NCI-H82 (cell line): ENCODE data around the gene CLDN8.

Experiments
- DNase-seq: peaks from one replicate; lab custom pipeline; 2025; lab: John Stamatoyannopoulos, UW

Gene CLDN8

DNA sequence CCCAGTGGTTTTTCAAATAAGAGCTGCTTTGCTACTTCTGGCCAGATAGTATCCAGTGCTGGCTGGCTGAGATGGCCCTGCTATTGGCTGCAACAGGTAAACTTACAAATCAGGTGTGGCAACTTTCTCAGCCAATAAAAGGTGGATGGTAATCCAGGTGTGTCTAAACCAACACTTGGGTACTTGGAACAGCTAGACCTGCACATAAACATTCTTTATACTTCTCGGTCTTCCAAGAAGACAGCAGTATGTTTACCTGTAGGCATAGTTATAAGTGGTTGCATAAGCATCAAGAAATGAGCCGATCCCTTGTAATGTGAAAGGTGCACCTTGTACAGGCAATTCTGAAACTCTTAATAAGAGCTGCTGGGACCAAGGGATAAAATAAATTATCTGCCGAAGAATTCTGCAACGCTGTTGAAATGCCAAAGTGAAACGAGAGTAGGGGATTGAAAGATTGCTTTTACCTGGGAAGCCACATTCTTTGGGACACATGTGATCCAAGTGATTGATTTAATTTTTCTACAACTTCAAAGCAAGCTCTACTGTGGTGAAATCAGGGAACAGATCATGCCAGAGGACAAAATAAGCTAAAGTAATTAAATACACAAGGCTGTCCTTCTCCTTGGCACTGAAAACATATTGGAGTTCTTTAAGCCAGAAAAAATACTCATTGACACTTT is at the start of gene CLDN8:
TSS of gene CLDN8 (minus strand) at position 57 of the 683 bp plus-strand sequence. CDS start 172 bp downstream, outside the sequence.
- no peak for DNase-seq

DNA sequence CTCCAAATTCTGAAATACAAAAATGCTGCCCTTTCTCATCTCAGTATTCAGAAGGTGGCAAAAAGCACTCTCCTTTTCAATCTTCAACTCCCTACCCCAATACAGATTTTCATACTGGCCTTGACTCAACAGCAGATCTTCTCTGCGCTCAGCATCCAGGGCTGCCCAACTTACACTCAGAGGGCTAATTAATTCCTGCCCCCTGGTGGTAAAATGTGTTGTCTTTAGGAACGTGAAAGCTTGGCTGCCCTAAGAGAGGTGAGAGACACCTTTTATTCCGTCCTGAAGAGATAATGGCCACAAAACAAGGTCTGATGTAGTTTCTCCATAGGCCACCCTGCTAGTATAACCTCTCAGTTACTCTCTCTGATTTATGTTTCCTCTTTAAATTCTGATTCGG is 41.9 kb upstream of the CLDN8 start:
- peak; percentile 71 for DNase-seq

DNA sequence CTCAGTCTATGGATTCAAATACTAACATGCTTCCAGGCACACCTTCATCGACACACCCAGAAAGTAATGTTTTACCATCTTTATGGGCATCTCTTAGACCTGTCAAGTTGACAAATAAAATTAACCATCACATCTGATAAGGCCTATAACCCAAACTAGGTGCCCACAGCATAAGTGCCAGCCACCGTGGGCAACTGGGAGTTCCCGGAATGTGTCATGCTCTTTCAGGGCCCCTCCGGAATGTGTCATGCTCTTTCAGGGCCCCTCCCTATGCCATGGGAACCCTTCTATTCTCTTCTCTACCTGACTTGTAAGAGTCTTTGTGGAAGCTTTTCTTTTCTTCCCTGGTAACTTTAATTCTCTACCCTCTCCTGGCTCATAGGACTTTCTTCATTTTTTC is 40.2 kb upstream of the CLDN8 start:
- no peak for DNase-seq

DNA sequence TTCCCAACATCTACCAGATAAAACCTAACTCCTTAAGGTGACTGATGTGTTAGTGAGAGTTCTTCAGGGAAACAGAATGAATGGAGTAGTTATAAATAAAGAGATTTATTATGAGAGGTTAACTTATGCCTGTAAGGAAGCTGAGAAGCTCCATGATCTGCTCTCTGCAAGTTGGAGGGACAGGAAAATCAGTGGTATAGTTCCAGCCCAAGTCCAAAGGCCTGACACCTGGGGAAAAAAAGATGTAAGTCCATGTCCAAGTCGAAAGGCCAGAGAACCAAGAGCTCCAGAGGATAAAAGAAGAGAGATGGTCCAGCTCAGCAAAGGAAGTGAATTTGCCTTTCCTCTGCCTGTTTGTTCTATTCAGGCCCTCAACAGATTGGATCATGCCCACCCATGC is 39.8 kb upstream of the CLDN8 start:
- DNase-seq, result no peak

DNA sequence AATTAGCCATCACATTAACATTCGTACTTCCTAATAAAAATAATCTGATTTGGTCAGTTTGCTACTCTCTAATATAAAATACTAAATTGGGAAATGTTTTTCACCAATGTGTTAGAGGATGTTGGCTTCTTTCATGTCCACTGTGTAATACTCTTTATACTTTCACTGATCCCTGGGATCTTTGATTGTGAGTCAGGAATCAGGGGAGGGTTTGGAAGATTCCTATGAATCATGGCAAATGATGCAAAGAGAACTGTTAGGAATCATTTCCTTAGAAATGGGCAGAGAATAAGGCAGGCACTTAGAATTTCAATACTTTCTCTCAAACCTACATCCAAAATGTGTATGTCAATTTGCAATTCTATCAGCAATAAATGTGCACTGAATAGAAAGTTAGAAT is 35.9 kb upstream of the CLDN8 start:
- DNase-seq, result no peak

DNA sequence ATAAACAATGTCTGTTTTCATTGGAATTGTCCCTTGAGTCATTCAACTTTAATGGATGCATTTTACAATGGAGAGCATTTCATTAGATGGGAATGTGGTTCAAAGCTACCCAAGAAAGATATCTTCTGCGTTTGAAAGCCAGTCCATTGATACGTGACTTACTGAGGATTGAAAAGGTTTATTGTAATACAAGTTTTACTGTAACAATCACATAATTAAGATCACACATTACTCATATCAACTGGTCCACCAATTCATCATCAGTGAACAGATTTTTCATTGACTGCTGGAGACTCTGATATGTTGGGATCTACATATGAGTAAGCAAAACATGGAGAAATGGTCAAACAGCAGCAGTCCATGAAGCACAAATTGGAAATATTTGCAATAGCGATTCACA is 34.0 kb upstream of the CLDN8 start:
- DNase-seq, result no peak

DNA sequence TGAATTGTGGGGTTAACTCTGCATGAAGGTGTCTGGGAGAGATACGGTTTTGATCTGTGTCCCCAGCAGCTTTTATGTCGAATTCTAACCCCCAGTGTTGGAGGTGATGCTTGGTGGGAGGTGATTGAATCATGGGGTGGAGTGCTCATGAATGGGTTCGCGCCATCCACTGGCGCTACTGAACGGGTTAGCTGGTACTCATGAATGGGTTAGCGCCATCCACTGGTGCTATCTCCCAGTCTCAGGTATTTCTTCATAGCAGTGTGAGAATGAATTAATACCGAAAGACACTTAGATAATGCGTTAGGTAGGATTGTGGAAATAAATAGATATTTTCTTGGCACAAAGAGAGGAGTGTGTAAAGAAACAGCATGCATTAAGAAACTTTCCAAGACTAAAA is 32.9 kb upstream of the CLDN8 start:
- no peak for DNase-seq

DNA sequence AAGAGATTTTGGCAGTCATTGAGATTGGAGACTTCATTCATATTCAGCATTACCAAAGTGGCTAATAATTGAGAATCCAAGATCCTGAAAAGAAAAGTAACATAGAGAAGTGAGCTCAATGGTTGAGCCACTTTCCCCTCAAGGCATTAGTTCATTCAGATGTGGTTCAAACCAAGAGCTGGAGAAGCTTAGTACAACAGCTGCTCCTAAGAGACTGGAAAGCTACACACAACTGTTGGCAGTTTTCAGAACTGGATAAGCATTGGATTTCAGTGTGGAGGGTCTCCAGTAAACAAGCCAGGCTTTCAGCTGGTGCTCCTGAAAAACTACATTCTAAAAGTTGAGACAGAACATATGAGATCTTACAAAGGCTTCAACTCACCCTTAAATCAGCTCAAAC is 29.2 kb upstream of the CLDN8 start:
- DNase-seq, result peak; percentile 12

DNA sequence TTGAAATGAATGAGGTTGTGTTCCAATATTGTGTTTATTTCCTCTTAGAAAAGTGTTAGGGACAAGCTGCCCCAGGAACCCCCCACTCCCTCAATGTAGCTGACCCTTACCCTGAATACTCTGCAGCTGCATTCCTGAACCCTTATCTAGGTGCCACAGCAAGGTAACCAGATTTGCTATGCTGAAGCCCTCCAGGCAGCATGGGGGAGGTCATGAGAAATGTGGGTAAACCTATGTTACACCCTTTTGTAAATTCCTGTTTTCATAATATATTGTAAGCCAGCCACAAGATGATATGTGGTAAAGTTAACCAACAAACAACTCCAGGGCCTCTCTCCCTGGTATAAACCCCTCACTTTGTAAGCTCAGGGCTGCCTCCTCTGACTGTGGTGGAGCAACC is 27.8 kb upstream of the CLDN8 start:
- no peak for DNase-seq

DNA sequence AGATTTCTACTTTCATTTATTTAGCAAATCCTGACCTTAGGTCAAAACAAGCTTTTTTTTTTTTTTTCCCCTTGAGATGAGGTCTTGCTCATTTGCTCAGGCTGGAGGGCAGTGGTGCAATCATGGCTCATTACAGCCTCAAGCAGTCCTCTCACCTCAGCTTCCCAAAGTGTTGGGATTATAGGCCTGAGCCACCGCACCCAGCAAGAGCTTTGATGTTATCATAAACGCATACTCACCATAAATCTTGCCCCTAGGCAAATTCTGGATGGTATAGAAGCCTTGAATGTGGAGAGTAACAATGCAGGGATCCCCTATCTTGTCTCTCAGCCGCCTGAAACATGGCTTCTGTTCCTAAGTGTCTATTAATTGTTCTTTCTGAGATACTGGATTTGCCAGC is 24.8 kb upstream of the CLDN8 start:
- DNase-seq, result no peak

DNA sequence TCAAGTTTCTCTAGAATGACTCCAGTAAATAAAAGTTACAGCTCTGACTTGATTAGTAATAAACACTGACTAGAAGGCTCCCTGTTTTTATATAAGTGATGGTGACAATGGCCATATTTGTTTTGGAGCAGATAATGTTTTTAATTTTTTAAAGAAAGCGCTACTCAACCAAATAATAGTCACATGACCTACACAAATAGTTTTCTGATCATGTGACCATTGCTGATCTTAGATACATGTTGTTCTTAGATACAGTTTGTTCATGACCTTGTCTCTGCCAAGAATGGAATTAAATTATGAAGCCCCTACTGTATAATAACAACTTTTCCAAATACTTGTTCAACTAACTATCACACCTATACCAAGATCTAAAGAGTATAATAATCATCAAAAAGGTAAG is 22.3 kb upstream of the CLDN8 start:
- no peak for DNase-seq

DNA sequence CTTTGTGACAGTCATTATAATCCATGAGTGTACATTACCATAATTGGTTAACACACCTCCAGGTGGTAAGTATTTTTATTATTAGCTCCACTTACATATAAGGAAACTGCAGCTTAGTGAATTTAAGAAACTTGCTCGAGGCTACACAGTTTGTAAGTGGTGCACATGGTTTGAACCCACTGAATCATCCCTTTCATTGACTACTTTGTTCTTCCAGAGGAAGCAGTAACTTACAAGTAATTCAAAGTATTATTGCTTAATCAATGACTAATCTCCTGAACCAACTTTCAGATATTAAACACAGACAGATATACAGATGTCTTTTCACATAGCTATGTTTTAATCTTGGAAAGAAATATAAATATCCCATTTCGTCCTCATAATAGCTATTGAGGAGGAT is 18.7 kb upstream of the CLDN8 start:
- no peak for DNase-seq

DNA sequence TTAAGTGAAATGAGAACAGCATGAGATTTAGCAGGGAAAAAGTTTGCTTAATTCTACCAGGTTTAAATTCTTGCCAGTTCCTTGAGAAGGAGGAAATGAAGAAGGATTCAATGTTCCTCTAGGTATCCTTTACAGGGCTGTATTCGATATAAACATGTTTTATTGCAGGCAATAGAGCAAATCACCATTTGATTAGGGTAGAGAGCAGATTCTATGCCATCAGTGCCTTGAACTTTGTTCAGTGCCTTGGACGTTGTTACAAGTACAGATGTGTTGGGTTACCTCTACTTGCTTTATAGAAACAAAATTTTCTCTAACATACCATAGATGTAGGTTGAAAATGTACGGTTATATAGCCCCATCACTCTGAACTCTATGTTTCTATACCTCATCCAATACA is 18.2 kb upstream of the CLDN8 start:
- DNase-seq, result no peak

DNA sequence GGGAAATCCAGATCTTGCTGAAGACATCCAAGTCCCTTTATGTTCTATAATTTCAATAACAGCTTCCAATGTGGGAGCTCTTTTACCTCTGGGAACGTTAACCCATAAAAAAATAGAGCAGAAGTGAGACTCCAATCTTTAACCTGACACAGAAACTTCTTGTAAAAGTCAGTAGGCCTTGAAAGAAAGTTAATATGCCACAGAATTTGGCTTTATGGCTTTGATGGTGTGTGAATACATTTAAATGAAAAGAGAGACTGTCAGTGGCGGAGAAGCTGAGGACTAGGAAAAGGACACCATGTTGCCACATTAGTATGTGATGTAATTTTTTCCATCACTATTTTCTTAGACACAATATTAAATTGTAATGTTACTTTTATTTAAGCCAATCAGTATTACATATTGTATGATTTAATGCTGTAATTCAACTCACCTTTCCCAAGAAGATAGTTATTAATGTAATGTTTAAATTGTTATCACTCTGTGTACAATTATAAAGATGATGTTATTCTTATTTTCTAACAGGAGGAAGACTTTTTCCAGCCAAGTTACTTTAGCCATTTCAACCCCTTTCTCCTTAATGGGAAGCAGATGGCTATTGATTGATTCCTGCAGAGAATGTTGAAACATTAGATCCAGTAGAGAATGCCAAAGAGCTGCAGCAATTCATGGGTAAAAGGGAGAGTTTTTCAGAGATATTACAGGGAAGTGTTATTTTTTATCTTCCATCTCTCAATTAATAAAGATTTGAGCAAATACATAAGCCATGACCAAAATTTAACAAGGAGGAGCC is 17.5 kb upstream of the CLDN8 start:
- DNase-seq, result no peak

DNA sequence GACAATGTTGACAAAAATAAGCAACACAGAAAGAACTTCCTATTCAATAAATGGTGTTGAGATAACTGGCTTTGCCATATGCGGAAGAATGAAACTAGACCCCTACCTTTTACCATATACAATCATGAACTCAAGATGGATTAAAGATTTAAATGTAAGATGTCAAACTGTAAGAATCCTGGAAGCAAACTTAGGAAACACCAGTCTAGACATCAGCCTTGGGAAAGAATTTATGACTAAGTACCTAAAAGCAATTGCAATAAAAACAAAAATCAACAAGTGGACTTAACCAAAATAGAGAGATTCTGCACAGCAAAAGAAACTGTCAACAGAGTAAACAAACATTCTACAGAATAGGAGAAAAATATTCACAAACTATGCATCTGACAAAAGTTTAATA is 16.1 kb upstream of the CLDN8 start:
- no peak for DNase-seq

DNA sequence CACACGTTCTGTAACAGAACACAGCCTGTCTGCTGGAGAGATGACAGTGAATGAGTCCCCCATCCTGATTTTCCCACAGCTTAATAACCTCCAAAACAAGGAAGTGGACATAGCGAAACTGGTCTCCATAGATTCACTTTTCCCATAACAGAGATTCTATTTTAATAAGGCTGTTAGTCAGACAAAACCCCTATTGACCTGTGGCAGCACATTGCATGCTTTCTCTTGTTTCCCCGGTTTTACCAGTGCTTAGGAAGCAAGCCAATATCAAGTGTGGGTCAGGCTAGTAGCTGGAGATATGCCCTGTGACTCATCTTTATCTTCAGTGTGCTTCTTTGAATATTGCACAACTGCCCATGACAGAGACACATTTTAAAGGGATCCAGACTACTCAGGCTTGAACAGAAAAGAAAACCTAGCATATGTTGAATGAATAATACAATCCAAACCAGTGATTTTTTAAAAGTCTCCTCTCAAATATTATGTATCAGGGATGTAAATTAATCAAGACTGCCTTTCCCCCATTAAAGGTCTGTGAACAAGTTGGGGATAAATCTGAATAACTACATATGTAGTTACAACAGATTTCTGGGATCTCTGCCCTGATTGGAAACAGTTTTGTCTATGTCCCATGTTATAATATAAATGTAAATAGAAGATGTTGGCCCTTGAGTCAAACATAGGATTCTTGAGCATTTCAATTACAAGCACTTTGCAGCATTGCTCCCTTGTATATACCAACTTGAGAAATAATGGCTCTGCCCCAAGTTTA is 11.9 kb upstream of the CLDN8 start:
- DNase-seq, result no peak

DNA sequence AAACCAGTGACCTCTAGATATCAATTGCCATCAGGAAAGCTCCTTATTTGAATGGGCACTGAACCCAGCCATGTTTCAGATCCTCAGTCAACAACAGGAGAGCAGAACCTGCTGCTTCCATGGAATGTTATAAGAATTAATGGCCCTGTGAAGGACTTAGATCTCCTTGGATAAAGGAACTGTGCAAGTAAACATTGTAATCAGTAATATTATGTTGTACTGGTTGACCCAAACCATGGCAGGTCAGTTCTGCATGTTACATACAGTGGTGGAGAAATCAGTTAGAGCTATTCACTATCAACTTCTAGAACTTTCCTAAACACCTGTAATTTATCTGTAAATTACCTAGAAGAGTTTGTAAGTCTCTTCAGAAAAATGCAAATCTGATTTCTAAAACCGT is 11.2 kb upstream of the CLDN8 start:
- DNase-seq, result no peak

DNA sequence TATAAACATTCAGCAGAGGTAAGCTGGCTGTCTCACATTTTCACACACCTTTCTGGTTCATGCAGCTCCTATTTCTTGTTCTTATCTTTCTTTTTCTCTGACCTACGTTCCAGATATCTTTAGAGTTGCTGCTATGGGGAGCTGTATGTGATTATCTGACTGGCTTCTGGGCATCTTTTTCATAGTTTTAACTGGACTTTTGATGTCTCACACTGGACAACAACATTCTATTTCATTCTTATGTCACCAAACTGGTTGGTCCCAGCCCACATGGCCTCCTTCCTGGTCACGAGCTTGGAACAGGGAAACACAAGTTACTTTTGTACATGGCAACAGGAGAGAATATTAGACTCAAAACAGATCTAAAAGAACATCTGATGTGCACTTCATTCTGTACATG is 7.7 kb upstream of the CLDN8 start:
- DNase-seq, result no peak

DNA sequence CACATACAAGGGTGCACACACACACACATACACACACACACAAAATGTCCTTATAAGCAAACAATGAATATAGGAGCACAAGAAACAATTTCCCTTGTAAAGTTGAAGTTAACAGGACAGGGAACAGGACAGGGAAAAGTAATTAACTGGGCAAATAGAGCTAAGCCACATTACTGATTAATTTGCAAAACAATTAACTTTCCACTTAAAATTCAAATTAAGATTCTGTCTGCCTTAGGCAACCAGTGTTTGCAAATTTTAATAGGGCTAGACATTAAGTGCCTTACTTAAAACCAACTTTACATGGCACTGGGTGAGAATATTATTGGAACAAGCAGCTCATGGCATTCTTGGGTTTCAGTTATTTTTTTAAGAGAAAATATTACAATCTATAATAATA is 6.8 kb upstream of the CLDN8 start:
- DNase-seq, result no peak

DNA sequence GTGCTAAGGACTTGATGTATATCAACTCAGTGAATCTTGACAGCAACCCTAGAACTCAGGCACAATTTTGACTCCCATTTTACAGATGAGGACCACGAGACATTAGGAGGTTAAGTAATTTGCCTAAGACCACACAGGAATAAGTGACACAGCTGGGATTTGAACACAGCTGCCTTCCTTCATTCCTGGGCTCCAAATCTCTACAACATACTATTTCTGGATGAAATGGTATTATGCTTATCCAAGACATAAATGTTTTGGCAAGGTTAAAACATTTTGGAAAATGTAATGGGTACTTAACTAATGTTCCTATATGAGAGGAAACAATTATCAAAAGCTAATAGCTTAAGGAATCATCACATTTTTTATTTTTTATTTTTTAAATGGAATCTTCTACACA is 4.8 kb downstream of the CLDN8 start:
- no peak for DNase-seq

DNA sequence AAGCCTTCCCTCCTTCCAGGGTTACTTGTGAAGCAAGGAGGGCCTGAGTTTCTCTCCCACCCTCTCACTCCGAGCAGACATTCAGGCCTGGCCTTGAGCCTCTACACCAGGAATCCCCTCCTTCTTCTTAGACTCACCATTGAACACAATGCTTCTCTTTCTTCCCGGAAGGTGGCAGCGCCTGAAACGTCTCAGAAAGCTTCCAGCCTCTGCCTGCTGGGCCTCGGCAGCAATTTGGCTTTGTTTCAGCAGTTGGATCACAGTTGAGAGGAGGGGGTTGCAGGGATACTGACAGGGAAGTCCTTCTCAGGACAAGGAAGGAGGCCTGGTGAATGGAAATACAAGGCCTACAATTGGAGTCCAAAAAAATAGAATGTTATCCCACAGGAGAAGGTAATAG is 6.3 kb downstream of the CLDN8 start:
- peak; percentile 21 for DNase-seq

DNA sequence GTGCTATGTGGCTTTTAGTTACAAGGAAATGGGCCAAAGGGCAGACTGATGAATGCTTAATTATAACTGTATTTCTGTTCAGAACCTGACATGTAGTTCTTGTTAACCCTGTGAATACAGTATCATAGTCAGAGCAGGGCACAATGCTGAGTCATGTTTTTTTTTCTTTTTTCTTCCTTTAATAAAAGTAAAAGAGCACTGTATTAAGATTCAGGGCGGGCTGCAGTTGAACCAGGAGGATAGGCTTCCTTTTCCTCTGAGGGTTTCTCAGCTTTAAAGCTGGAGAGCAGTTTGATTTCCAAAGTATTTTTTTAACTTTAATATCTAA is 8.7 kb downstream of the CLDN8 start:
- DNase-seq, result no peak

DNA sequence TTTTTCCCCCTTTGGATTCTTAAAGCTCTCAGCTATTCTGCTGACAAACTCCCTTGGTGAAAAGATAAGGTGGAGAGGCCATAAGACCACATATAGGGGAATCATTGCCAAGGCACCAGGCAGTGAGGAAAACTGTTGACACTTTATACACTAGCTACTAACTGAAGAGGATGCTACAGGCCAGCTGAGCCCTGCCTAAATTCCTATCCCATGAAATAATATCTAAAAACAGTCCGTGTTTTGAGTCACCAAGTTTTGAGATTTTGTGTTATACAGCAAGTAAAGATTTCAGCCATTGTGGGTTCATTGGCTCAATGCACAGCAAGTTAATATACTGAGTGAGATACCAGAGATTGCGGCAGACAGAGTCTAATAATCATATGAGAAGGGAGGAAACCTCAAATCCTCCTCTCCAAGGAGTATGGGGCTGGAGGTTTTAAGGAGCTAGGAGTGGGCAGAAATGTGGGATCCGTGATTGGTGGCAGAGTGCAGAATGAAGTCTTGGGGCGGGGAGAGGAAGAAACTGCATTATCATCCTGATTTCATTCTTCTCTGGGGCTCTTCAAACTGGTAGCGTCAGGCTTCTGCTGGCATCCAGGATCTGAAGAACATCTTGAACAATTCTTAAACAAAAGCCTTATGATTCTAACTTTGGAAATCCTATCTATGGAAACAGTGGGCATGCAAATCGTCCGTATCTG is 9.2 kb downstream of the CLDN8 start:
- no peak for DNase-seq
